ENCODE measurements around the gene FGF12. TPM values are rescaled to one million over a fixed set of nuclear protein-coding genes. Genes with fewer than 3 reads are reported as not detected.
A peak's percentile ranks its signal among the peaks of the same experiment; 100 is the strongest.

Gene FGF12
- polyA plus RNA-seq, 1 of the 3 experiments (the other 2 are of a cell fraction): 0.30 TPM

- TF ChIP-seq REST (IDR thresholded peaks at IDR 0.05; ENCODE audit: low read depth, low read length): no peak
- TF ChIP-seq MXI1 (IDR thresholded peaks at IDR 0.05; ENCODE audit: low read depth, low read length): no peak
- TF ChIP-seq MEF2A (IDR thresholded peaks at IDR 0.05; ENCODE audit: borderline replicate concordance, low read depth): no peak
- TF ChIP-seq TCF12 (IDR thresholded peaks at IDR 0.05): no peak
- TF ChIP-seq, protein P1, sequence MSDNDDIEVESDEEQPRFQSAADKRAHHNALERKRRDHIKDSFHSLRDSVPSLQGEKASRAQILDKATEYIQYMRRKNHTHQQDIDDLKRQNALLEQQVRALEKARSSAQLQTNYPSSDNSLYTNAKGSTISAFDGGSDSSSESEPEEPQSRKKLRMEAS (IDR thresholded peaks at IDR 0.05; ENCODE audit: low read depth): no peak
- no peak for TF ChIP-seq NFIC (IDR thresholded peaks at IDR 0.05; ENCODE audit: borderline replicate concordance)
These were observed 240.3 kb downstream of the FGF12 start (continued) for GRCh38 chr3:192487033-192487432.

DNA sequence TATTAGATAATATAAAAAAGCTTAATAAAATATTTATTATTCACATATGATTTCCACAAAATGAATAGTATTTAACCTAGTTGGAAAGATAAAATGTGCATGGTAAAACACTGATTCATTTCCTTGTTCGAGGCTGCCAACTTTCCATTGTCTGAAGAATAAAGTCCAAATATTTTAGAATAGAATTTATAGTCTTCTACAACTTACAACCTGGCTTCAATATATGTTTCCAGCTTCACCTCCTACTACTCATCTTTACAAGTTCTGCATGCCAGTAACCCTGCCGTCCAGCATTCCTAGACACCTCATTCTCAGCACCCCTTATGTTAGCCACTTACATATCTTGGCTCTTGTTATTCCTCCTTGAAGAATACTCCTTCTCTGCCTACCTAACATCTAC, 244.5 kb downstream of the FGF12 start:
- H3K27ac ChIP-seq (ENCODE audit: low read depth in 2 of 2, low read length in 1 of 2): no peak overlapping the region
- peaks cover 4% of the 10 kb centered on the region for H3F3A ChIP-seq (replicated peaks; ENCODE audit: insufficient read depth)
- no peaks in the 10 kb centered on the region for H3K9me3 ChIP-seq
- TF ChIP-seq, protein P2, sequence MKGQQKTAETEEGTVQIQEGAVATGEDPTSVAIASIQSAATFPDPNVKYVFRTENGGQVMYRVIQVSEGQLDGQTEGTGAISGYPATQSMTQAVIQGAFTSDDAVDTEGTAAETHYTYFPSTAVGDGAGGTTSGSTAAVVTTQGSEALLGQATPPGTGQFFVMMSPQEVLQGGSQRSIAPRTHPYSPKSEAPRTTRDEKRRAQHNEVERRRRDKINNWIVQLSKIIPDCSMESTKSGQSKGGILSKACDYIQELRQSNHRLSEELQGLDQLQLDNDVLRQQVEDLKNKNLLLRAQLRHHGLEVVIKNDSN (IDR thresholded peaks at IDR 0.05; ENCODE audit: borderline replicate concordance, low read depth): no peak
- TF ChIP-seq, protein P1 (IDR thresholded peaks at IDR 0.05; ENCODE audit: low read depth): no peak
- TF ChIP-seq RAD21 (IDR thresholded peaks at IDR 0.05; ENCODE audit: low read length): no peak
- TF ChIP-seq IRF3 (IDR thresholded peaks at IDR 0.05; ENCODE audit: low read depth, low read length): no peak
- no peak for TF ChIP-seq CHD2 (IDR thresholded peaks at IDR 0.05; ENCODE audit: low read length, partially characterized antibody)
- no peak for TF ChIP-seq TAF1 (IDR thresholded peaks at IDR 0.05; ENCODE audit: borderline replicate concordance, low read depth, low read length)
- TF ChIP-seq, protein P3, sequence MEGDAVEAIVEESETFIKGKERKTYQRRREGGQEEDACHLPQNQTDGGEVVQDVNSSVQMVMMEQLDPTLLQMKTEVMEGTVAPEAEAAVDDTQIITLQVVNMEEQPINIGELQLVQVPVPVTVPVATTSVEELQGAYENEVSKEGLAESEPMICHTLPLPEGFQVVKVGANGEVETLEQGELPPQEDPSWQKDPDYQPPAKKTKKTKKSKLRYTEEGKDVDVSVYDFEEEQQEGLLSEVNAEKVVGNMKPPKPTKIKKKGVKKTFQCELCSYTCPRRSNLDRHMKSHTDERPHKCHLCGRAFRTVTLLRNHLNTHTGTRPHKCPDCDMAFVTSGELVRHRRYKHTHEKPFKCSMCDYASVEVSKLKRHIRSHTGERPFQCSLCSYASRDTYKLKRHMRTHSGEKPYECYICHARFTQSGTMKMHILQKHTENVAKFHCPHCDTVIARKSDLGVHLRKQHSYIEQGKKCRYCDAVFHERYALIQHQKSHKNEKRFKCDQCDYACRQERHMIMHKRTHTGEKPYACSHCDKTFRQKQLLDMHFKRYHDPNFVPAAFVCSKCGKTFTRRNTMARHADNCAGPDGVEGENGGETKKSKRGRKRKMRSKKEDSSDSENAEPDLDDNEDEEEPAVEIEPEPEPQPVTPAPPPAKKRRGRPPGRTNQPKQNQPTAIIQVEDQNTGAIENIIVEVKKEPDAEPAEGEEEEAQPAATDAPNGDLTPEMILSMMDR (IDR thresholded peaks at IDR 0.05): no peak
- no peak for TF ChIP-seq MEF2A (IDR thresholded peaks at IDR 0.05; ENCODE audit: borderline replicate concordance, low read depth)
- H3K27me3 ChIP-seq (ENCODE audit: insufficient read depth): no peaks in the 10 kb centered on the region
- H3K36me3 ChIP-seq (replicated peaks in 1 of 2; ENCODE audit: control insufficient read depth in 1 of 2, insufficient read depth in 2 of 2, low read length in 1 of 2): no peaks in the 10 kb centered on the region
- H4K20me1 ChIP-seq (ENCODE audit: insufficient read depth): no peaks in the 10 kb centered on the region
- POLR2A ChIA-PET: no interaction called here
- H3K9me2 ChIP-seq: no peaks in the 10 kb centered on the region
- H3K4me1 ChIP-seq (ENCODE audit: control insufficient read depth in 1 of 2, insufficient read depth in 2 of 2, low read depth in 1 of 2, low read length in 1 of 2): no peaks in the 10 kb centered on the region; a peak in 1 of 4 replicates
- CTCF ChIA-PET: interaction anchor here (1.7 kb wide), 1 partner anchor 15 kb away, joined by 8 read pairs; no protein-coding TSS in a partner anchor
- H3K79me2 ChIP-seq (ENCODE audit: insufficient read depth): no peaks in the 10 kb centered on the region
- no peak overlapping the region for H3K4me3 ChIP-seq (ENCODE audit: low read depth in 2 of 2, low read length in 1 of 2)
- H3K4me2 ChIP-seq: peak overlapping the region; percentile 65
- no peak overlapping the region for H2AFZ ChIP-seq (ENCODE audit: low read depth)
- no peak overlapping the region for H3K9ac ChIP-seq
- 11% methylated on average over 2 of the region's 2 CpGs for WGBS (ENCODE audit: low lambda C conversion rate)
- DNase-seq: no peak
